T-helper 1 cell treated with Interleukin-12 subunit alpha and Interleukin-12 subunit beta and Interleukin-4 antibody, amounts not matched to agents 30 μg/mL and 1 μg/mL, for 36 hours (primary cell): Measurements from ENCODE around the gene KANTR.

ENCODE experiments used
- H3K27ac Mint-ChIP-seq: one replicate; pipeline ENCODE4 v1.8.0; 2021; ENCODE audit warnings: mild to moderate bottlenecking, mixed read lengths
- H3K27me3 Mint-ChIP-seq: one replicate; pipeline ENCODE4 v1.8.0; 2021; ENCODE audit warnings: low read depth, mixed read lengths
- H3K36me3 Mint-ChIP-seq: one replicate; pipeline ENCODE4 v1.8.0; 2021; ENCODE audit warnings: low read depth, mixed read lengths
- H3K4me1 Mint-ChIP-seq: one replicate; pipeline ENCODE4 v1.8.0; 2021; ENCODE audit warnings: low read depth, mixed read lengths
- H3K4me3 Mint-ChIP-seq: one replicate; pipeline ENCODE4 v1.8.0; 2021; ENCODE audit warnings: mild to moderate bottlenecking, moderate library complexity, mixed read lengths
- H3K9me3 Mint-ChIP-seq: one replicate; pipeline ENCODE4 v1.8.0; 2021; ENCODE audit warnings: mixed read lengths

Gene KANTR

DNA sequence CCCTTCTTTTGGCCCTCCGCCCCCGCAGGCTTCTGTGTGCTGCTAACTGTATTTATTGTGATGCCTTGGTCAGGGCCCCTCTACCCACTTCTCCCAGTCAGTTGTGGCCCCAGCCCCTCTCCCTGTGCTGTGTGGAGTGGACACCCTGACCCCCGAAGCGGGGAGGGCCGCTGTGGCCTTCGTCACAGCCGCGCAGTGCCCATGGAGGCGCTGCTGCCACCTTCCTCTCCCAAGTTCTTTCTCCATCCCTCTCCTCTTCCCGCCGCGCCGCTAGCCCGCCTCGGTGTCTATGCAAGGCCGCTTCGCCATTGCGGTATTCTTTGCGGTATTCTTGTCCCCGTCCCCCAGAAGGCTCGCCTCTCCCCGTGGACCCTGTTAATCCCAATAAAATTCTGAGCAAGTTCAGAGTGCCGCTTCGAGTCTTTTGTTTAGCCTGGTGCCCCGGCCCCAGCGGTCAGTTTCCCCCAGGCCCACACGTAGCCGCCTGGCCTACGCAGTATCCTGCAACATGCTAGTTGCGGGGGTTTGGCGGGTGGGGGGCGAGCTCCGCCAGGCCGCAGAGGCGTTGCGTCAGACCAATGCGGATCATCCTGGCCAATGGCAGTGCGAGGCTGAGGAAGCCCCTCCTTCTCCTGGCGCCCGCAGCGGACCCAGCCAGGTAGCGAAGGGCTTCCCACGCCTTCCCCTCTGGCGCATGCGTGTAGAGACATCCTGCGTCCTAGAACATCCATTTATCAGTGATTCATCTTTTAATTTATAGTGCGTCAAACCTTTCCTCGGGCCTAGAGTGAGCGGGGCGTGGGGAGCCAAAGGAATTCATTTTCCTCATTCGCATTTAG lies 5.6 kb upstream of the KANTR start:
- peak overlapping the region; percentile 83 for H3K4me3 Mint-ChIP-seq
- H3K36me3 Mint-ChIP-seq: peaks cover 18% of the 10 kb centered on the region

DNA sequence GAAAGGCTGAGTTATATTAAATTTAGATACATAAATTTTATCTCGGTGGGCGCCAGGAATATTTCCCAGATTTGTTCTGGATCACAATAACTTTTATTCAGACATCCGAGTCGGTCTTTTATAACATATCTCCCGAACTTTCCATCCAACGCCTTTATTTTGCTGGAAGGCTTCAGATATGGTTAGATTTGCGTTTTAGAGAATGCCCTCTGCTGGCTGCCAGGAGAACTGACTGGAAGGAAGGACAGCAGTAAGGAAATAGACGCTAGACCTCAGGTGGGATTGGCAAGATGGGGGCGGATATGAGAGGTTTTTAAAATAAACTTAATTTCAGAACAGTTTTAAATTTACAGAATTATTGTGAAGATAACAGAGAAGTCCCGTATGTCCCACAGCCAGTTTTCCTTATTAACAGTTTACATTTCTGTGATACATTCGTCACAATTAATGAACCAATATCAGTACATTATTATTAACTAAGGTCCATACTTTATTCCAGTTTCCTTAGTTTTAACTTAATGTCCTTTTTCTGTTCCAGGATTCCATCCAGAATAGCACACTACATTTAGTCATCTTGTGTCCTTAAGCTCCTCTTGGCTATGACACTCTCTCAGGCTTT lies 4.6 kb upstream of the KANTR start:
- no peaks in the 10 kb centered on the region for H3K27me3 Mint-ChIP-seq
- no peaks in the 10 kb centered on the region for H3K9me3 Mint-ChIP-seq
- H3K36me3 Mint-ChIP-seq: peaks cover 14% of the 10 kb centered on the region
- H3K4me3 Mint-ChIP-seq: peak overlapping the region; percentile 83
- H3K4me1 Mint-ChIP-seq: peaks cover 24% of the 10 kb centered on the region
- H3K27ac Mint-ChIP-seq: peak overlapping the region; percentile 61

More for the DNA sequence above, 5.6 kb upstream of the KANTR start:
- H3K9me3 Mint-ChIP-seq: no peaks in the 10 kb centered on the region
- H3K27ac Mint-ChIP-seq: peak overlapping the region; percentile 88
- peaks cover 29% of the 10 kb centered on the region for H3K4me1 Mint-ChIP-seq
- no peaks in the 10 kb centered on the region for H3K27me3 Mint-ChIP-seq

DNA sequence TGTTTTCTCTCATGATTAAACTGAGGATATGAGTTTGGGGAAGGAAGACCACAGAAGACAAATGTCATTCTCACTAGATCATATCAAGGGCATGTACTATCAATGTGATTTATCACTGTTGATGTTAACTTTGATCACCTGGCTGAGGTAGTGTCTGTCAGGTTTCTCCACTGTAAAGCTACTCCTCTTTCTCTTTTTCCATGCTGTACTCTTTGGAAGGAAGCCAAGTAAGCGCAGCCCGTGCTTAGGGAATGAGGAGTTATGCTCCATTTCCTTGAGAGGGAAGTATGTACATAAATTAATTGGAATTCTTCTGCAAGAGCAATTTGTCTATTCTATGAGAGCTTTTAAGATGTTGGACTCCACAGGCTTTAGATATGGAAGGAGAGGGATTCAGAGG lies 4.0 kb upstream of the KANTR start:
- H3K9me3 Mint-ChIP-seq: no peaks in the 10 kb centered on the region
- H3K27me3 Mint-ChIP-seq: no peaks in the 10 kb centered on the region
- peaks cover 13% of the 10 kb centered on the region for H3K36me3 Mint-ChIP-seq
- peaks cover 29% of the 10 kb centered on the region for H3K4me1 Mint-ChIP-seq
- no peak overlapping the region for H3K27ac Mint-ChIP-seq
- no peak overlapping the region for H3K4me3 Mint-ChIP-seq

DNA sequence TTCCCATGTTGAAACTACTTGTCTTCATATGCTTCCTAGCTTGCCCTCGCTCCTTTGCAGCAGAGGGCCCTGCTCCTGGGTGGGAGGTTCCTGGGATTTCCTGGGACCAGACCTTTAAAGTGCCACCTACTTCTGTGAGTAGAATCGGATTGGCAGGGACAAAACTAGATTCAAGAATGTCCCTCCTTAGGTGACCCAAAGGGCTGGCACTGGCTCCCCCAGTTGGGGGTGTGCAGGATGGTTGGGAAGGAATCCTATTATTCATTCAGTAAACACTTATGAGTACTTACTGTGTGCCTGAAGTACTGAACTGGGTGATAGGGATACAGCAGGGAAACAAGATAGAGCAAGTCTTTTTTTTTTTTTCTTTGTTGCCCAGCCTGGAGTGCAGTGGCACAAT lies 2.6 kb upstream of the KANTR start:
- Mint-ChIP-seq H3K9me3 (no peaks in the 10 kb centered on the region), H3K27ac (no peak overlapping the region), H3K4me3 (no peak overlapping the region), H3K27me3 (no peaks in the 10 kb centered on the region), H3K4me1 (peaks cover 32% of the 10 kb centered on the region), H3K36me3 (peaks cover 3% of the 10 kb centered on the region)

DNA sequence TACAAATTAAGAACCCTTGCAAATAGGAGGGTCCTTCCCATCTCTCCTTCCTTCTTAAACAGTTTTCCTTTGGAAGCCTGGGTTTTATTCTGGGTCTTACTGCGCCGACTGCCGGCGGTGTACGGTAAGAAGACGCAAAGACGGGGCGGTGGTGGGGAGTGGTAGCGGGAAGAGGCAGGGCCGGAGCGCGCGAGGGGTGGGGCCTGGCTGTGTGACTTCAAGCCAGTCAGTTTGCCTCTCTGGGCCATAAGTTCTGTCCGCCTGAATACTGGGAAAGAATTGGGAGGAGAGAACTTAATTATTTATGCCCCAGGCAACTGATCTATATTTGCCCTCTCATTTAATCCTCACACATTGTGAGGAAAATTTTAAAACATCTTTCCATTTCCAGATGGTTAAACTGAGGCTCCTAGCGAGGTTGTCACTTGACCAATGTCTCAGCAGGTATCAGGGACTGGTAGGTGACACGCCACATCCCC lies 726 bp upstream of the KANTR start:
- Mint-ChIP-seq H3K9me3 (no peaks in the 10 kb centered on the region), H3K4me1 (peaks cover 26% of the 10 kb centered on the region), H3K27ac (peak overlapping the region; percentile 87), H3K36me3 (no peaks in the 10 kb centered on the region), H3K27me3 (no peaks in the 10 kb centered on the region), H3K4me3 (peak overlapping the region; percentile 89)

DNA sequence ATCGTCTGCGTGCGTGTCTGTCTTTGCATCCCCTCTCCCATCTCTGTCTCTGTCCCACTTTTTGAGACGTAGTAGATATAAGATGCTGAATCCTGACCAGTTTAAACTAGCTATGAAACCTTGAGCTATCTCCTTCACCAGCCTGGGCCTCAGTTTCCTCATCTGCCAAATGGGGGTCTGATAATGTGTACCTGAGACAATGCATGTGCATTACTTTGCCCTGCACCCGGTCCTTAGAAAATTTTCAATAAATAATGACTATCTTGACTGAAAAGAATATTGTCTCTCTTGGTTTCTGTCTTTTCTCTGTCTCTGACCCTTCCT lies 602 bp downstream of the KANTR start:
- no peaks in the 10 kb centered on the region for H3K9me3 Mint-ChIP-seq
- peaks cover 3% of the 10 kb centered on the region for H3K36me3 Mint-ChIP-seq
- H3K4me3 Mint-ChIP-seq: peak overlapping the region; percentile 89
- no peaks in the 10 kb centered on the region for H3K27me3 Mint-ChIP-seq
- peak overlapping the region; percentile 87 for H3K27ac Mint-ChIP-seq
- peaks cover 15% of the 10 kb centered on the region for H3K4me1 Mint-ChIP-seq

DNA sequence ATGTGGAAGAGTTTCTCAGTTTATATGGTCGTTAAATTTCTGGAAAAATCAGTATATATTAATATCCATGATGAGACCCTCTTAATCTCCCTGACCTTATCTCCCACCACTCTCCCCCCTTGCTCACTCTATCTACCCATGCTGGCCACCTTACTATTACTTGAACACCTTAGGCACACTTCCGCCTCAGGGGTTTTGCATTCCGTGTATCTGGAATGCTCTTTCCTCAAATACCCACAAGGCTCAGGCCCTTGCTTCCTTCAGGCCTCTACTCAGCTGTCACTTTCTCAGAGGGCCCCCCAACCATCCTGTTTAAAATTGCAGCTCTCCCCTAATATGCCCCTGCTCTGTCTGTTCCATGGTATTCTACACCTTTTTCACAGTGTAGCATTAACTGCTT lies 1.9 kb downstream of the KANTR start:
- Mint-ChIP-seq H3K27ac (no peak overlapping the region), H3K4me1 (peaks cover 15% of the 10 kb centered on the region), H3K4me3 (peak overlapping the region; percentile 59)

DNA sequence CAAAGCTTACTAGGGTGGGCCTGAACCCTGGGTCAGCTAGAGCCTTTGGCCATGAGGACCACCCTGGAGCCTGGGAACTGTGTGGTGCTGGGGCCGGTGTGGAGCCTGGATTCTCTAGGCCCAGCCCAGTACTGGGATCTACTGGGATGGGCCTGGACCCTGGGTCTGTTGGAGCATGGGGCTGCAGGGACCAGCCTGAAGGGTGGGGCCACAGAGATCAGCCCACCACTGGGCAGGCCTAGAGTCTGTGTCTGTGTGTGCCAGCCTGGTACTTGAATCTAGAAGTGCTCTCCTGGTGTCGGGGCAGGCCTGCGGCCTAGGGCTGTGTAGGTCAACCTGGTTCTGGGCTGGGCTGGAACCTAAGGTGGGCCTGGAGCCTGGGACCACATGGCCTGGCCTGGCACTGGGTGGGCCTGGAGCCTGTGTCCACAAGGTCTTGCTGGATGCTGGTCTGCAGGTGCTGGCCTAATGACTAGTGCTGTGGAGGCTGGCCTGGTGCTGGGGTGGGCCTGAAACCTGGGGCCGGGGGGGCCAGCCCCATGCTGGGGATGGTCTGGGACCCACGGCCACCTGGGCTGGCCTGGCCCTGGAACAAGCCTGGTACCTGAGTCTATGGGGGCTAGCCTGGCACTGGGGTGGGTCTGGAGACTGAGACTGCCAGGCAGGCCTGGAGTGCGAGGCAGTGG lies 21.1 kb downstream of the KANTR start:
- no peak overlapping the region for H3K4me3 Mint-ChIP-seq
- peaks cover 7% of the 10 kb centered on the region for H3K4me1 Mint-ChIP-seq
- H3K36me3 Mint-ChIP-seq: peaks cover 4% of the 10 kb centered on the region
- no peaks in the 10 kb centered on the region for H3K27me3 Mint-ChIP-seq
- H3K9me3 Mint-ChIP-seq: no peaks in the 10 kb centered on the region
- H3K27ac Mint-ChIP-seq: no peak overlapping the region

More for the DNA sequence above, 1.9 kb downstream of the KANTR start:
- Mint-ChIP-seq H3K36me3 (peaks cover 4% of the 10 kb centered on the region), H3K9me3 (no peaks in the 10 kb centered on the region), H3K27me3 (no peaks in the 10 kb centered on the region)

DNA sequence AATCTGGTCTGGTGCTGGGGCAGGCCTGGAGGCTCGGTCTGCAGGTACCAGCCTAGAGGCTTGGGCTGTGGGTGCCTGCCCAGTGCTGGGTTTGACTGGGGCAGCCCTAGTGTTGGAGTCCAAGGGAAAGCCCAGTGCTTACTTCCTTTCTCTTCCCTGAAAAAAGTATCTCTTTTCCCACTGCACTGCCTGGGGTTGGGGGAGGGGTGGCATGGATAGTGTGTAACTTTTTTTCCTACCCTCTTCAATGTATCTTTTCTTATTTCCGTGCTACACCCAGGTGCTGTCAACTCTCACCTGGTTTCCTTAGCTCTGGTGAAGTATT lies 21.6 kb downstream of the KANTR start:
- H3K27me3 Mint-ChIP-seq: no peaks in the 10 kb centered on the region
- no peaks in the 10 kb centered on the region for H3K9me3 Mint-ChIP-seq
- no peak overlapping the region for H3K27ac Mint-ChIP-seq

DNA sequence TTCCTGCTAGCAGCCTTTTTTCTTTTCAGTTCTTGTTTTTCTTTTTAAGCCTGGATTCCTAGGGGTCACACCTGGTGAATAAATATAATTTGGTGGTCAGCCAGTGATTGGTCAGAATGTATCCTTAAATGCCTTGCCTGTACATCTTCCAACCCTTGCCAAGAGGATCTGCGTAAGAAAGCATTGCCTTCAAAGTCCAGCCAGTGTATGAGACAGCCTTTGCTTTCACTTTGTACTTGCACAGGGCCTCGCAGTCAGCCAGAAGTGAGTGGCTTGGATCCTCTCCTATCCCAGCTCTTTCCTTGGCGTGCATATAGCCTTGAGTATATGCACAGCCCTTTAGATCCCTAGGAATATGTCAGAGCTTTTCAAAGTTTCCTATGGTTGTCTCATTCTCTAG lies 22.2 kb downstream of the KANTR start:
- Mint-ChIP-seq H3K4me3 (no peak overlapping the region), H3K27me3 (no peaks in the 10 kb centered on the region), H3K27ac (peak overlapping the region; percentile 5), H3K9me3 (no peaks in the 10 kb centered on the region), H3K36me3 (peaks cover 4% of the 10 kb centered on the region), H3K4me1 (peaks cover 7% of the 10 kb centered on the region)

More for the DNA sequence above, 21.6 kb downstream of the KANTR start:
- H3K36me3 Mint-ChIP-seq: peaks cover 4% of the 10 kb centered on the region
- peaks cover 7% of the 10 kb centered on the region for H3K4me1 Mint-ChIP-seq
- H3K4me3 Mint-ChIP-seq: no peak overlapping the region

DNA sequence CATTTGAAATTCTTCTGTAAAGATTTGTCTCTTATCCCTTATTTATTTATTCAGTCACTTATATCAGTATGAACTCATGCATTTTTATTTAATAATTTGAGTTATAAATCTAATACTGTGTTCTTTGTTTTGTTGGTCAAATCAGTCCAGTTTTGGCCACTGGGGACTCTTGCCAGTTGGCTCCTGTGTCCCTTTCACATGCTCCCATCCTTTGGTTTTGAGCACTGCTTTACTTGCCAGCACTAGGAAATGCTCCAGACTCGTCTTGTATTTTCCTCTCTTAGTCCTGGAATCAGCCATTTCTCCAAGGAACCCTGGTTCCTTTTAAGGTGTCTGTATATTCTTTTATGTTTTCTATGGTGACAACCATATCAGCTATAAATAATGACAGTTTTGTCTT lies 28.1 kb downstream of the KANTR start:
- peaks cover 4% of the 10 kb centered on the region for H3K4me1 Mint-ChIP-seq
- H3K4me3 Mint-ChIP-seq: no peak overlapping the region
- no peaks in the 10 kb centered on the region for H3K9me3 Mint-ChIP-seq
- no peak overlapping the region for H3K27ac Mint-ChIP-seq
- H3K27me3 Mint-ChIP-seq: no peaks in the 10 kb centered on the region
- peaks cover 5% of the 10 kb centered on the region for H3K36me3 Mint-ChIP-seq

DNA sequence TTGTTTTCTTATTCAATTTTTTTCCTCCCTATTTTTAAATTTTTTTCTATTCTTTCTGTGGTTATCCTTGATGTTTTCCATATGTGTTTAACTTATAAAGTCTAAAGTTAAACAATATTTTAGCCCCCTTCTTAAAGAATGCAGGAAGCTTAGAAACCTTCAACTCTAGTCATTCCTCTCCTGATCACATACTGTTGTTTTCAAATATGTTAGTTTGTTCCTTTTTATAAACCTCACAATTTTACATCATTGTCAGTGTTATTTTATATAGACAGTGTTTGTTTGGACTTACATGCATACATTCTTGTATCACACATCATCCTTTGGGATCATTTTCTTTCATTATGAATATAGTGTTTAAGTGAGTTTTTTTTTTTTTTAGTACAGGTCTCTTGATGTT lies 31.6 kb downstream of the KANTR start:
- Mint-ChIP-seq H3K36me3 (peaks cover 5% of the 10 kb centered on the region), H3K27me3 (no peaks in the 10 kb centered on the region), H3K4me3 (no peak overlapping the region), H3K4me1 (peaks cover 4% of the 10 kb centered on the region), H3K27ac (no peak overlapping the region), H3K9me3 (no peaks in the 10 kb centered on the region)

DNA sequence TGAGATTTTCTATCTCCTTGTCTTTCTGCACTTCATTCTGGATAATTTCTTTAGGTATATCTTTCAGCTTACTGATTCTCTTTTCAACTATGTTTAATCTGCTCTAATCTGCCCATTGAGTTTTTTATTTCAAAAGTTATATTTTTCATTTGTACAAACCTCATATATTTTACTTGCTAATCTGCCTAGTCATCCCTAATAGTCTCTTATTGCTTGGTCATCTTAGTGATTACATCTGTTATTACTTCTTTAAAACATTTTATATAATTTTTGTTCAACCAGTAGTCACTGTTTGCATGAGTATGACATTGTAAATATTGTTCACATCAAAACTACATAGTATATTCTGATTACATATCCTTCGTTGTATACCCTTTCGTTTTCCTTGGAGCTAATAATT lies 32.4 kb downstream of the KANTR start:
- no peak overlapping the region for H3K4me3 Mint-ChIP-seq
- H3K27ac Mint-ChIP-seq: no peak overlapping the region
- peaks cover 5% of the 10 kb centered on the region for H3K4me1 Mint-ChIP-seq
- peaks cover 5% of the 10 kb centered on the region for H3K36me3 Mint-ChIP-seq
- H3K27me3 Mint-ChIP-seq: no peaks in the 10 kb centered on the region
- H3K9me3 Mint-ChIP-seq: no peaks in the 10 kb centered on the region

DNA sequence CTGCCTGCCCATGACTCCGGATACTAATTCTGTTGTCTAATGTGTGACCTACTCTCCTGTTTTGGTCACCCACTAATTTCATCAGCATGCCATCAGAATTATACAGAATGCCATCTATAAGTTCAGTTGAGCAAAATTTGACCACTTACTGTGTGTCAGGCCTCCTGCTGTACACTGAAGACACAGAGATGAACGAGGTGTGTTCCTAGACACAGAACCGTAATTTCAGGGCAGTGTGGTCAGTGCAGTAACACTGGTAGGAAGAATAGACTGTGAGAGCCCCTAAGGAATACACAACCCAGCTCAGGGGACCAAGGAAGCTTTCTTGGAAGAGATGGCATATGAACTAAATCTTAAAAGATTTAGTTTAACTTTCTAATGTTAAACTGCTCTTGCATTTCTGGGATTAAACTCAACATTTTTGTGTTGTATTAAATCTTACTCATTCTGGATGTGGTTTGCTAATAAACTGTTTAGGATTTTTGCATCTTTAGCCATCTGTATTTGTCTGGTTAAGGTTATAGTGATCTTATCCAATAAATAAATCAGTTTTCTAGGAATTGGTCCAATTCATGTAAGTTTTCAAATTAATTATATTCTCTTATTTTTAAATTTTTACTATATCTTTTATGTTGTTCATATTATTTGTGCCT lies 34.3 kb downstream of the KANTR start:
- Mint-ChIP-seq H3K4me1 (peaks cover 5% of the 10 kb centered on the region), H3K36me3 (peaks cover 6% of the 10 kb centered on the region), H3K27me3 (no peaks in the 10 kb centered on the region), H3K27ac (no peak overlapping the region), H3K9me3 (no peaks in the 10 kb centered on the region), H3K4me3 (no peak overlapping the region)
